RWPE1 (cell line): ENCODE data around the gene ADCY1.

Experiments used
- CTCF ChIA-PET: fragments of 350-600 bp; sonication (Branson Sonifier 250); formaldehyde crosslinking; extraction: SDS; loops from one replicate; lab custom pipeline; 2021; lab: Yijun Ruan, JAX
- POLR2A ChIA-PET: fragments of 400-600 bp; formaldehyde crosslinking; extraction: SDS; loops from one replicate; lab custom pipeline; 2020; ENCODE audit warnings: antibody characterized with exemption; ENCODE audit not compliant: low non-redundant PET; lab: Yijun Ruan, JAX
- DNase-seq: peaks from one replicate; pipeline ENCODE4 v3.0.0; 2012; ENCODE audit warnings: low spot score
- H3K27ac ChIP-seq: fragments of 450-650 bp; 2 replicates; pipeline ENCODE4 v1.5.1; 2017
- CTCF ChIP-seq: fragments of 450-650 bp; conservative IDR thresholded peaks from 2 replicates; pipeline ENCODE4 v1.5.1; 2017; ENCODE audit warnings: low read depth, mild to moderate bottlenecking

ADCY1 gene

GRCh38 chr7:45599851-45600706 is 25.9 kb downstream of the ADCY1 start:
- no peak for DNase-seq
- no peak overlapping the region for H3K27ac ChIP-seq
- ChIA-PET POLR2A (no interaction called here), CTCF (no interaction called here)
- TF ChIP-seq CTCF, result no peak

- CTCF ChIA-PET, result no interaction called here
- no peak for DNase-seq
- TF ChIP-seq CTCF, result no peak
- POLR2A ChIA-PET, result no interaction called here
- no peak overlapping the region for H3K27ac ChIP-seq
Observed at GRCh38 chr7:45601094-45601493, 26.9 kb downstream of the ADCY1 start.

- CTCF ChIA-PET, result no interaction called here
- POLR2A ChIA-PET, result no interaction called here
- no peak for TF ChIP-seq CTCF
- H3K27ac ChIP-seq, result no peak overlapping the region
- no peak for DNase-seq
Observed at GRCh38 chr7:45601816-45602540, 27.8 kb downstream of the ADCY1 start.

GRCh38 chr7:45606050-45606449 is 31.9 kb downstream of the ADCY1 start:
- no peak for DNase-seq
- POLR2A ChIA-PET, result no interaction called here
- no peak for TF ChIP-seq CTCF
- CTCF ChIA-PET, result interaction anchor here (0.5 kb wide), 1 partner anchor 10 kb away, joined by 3 read pairs; no protein-coding TSS in a partner anchor
- no peak overlapping the region for H3K27ac ChIP-seq

GRCh38 chr7:45606931-45607330 is 32.8 kb downstream of the ADCY1 start:
- ChIA-PET CTCF (no interaction called here), POLR2A (no interaction called here)
- TF ChIP-seq CTCF, result no peak
- H3K27ac ChIP-seq, result no peak overlapping the region
- DNase-seq, result no peak

- H3K27ac ChIP-seq, result no peak overlapping the region
- no peak for TF ChIP-seq CTCF
- ChIA-PET CTCF (interaction anchor here (1.1 kb wide), 1 partner anchor 54 kb away, joined by 3 read pairs; no protein-coding TSS in a partner anchor), POLR2A (no interaction called here)
- no peak for DNase-seq
Observed at GRCh38 chr7:45609180-45609579, 35.0 kb downstream of the ADCY1 start.
